Measurements from ENCODE around the gene TEAD4.

TEAD4 gene

GRCh38 chr12:3010214-3010930, 51.2 kb downstream of the TEAD4 start:
- Histone ChIP-seq H3K27ac (no peak overlapping the region), H3K4me2 (no peak overlapping the region), H4K20me1 (peaks cover 0 to 31% (median 5%) of the 10 kb centered on the region in 11 experiments; a peak in 9 of 22 replicates), H3K9me3 (replicated peaks in 1 of 11) (no peaks in the 10 kb centered on the region), H3K4me1 (peaks cover 0 to 18% (median 8%) of the 10 kb centered on the region in 10 experiments; a peak in 15 of 20 replicates), H3K27me3 (no peaks in the 10 kb centered on the region), H3K4me3 (no peak overlapping the region), H3K9ac (no peak overlapping the region), H3K36me3 (peaks cover 11 to 87% (median 58%) of the 10 kb centered on the region in 11 experiments; a peak in 21 of 22 replicates)
- TF ChIP-seq Cebpa-rat (IDR thresholded peaks at IDR 0.05) = no peak

GRCh38 chr12:3012786-3013185, 53.6 kb downstream of the TEAD4 start:
- Histone ChIP-seq H3K27ac (no peak overlapping the region), H3K9me3 (replicated peaks in 1 of 11) (no peaks in the 10 kb centered on the region), H3K4me2 (no peak overlapping the region), H3K36me3 (peaks cover 11 to 88% (median 75%) of the 10 kb centered on the region in 11 experiments; a peak in 21 of 22 replicates), H3K4me1 (peaks cover 0 to 17% (median 7%) of the 10 kb centered on the region in 10 experiments; a peak in 10 of 20 replicates), H3K9ac (no peak overlapping the region; a peak in 1 of 22 replicates), H3K4me3 (no peak overlapping the region), H3K27me3 (no peaks in the 10 kb centered on the region), H4K20me1 (peaks cover 0 to 39% (median 0%) of the 10 kb centered on the region in 11 experiments; a peak in 9 of 22 replicates)
- no peak for TF ChIP-seq Cebpa-rat (IDR thresholded peaks at IDR 0.05)

GRCh38 chr12:3014641-3015040, 55.4 kb downstream of the TEAD4 start:
- Histone ChIP-seq H3K36me3 (peaks cover 7 to 95% (median 78%) of the 10 kb centered on the region in 11 experiments; a peak in 21 of 22 replicates), H3K9ac (no peak overlapping the region), H3K27me3 (no peaks in the 10 kb centered on the region), H3K27ac (no peak overlapping the region), H3K4me3 (no peak overlapping the region), H3K4me2 (no peak overlapping the region), H3K4me1 (peaks cover 0 to 17% (median 6%) of the 10 kb centered on the region in 10 experiments; a peak in 9 of 20 replicates), H4K20me1 (peaks cover 0 to 46% (median 0%) of the 10 kb centered on the region in 11 experiments; a peak in 8 of 22 replicates), H3K9me3 (replicated peaks in 1 of 11) (no peaks in the 10 kb centered on the region)
- no peak for TF ChIP-seq Cebpa-rat (IDR thresholded peaks at IDR 0.05)

GRCh38 chr12:3015356-3015755, 56.2 kb downstream of the TEAD4 start:
- Histone ChIP-seq H3K27me3 (no peaks in the 10 kb centered on the region), H3K9ac (no peak overlapping the region), H3K4me2 (no peak overlapping the region), H3K27ac (no peak overlapping the region), H3K36me3 (peaks cover 13 to 95% (median 81%) of the 10 kb centered on the region in 11 experiments; a peak in 21 of 22 replicates), H3K9me3 (replicated peaks in 1 of 11) (no peaks in the 10 kb centered on the region), H3K4me1 (peaks cover 0 to 17% (median 6%) of the 10 kb centered on the region in 10 experiments; a peak in 9 of 20 replicates), H3K4me3 (no peak overlapping the region), H4K20me1 (peaks cover 0 to 39% (median under 1%) of the 10 kb centered on the region in 11 experiments; a peak in 6 of 22 replicates)
- no peak for TF ChIP-seq Cebpa-rat (IDR thresholded peaks at IDR 0.05)

DNA sequence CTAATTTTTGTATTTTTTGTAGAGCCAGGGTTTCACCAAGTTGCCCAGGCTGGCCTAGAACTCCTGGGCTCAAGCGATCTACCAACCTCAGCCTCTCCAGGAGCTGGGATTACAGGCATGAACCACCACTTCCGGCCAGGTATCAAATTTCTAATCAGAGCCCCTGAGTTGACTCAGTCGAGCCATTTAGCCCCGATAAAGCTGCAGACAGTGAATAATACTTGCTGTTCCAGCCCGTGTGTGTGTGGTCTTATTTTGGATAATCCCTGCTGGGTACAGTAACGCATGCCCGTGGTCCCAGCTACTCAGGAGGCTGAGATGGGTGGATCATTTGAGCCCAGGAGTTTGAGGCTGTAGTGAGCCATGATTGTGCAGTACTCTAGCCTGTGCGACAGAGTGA, 57.0 kb downstream of the TEAD4 start:
- no peak for TF ChIP-seq Cebpa-rat (IDR thresholded peaks at IDR 0.05)
- Histone ChIP-seq H3K27me3 (no peaks in the 10 kb centered on the region), H3K4me2 (no peak overlapping the region), H3K9me3 (replicated peaks in 1 of 11) (no peaks in the 10 kb centered on the region), H3K27ac (no peak overlapping the region), H4K20me1 (peaks cover 0 to 31% (median 0%) of the 10 kb centered on the region in 11 experiments; a peak in 4 of 22 replicates), H3K4me1 (peaks cover 0 to 17% (median 6%) of the 10 kb centered on the region in 10 experiments; a peak in 9 of 20 replicates), H3K9ac (no peak overlapping the region), H3K36me3 (peaks cover 11 to 97% (median 77%) of the 10 kb centered on the region in 11 experiments; a peak in 20 of 22 replicates), H3K4me3 (no peak overlapping the region)

DNA sequence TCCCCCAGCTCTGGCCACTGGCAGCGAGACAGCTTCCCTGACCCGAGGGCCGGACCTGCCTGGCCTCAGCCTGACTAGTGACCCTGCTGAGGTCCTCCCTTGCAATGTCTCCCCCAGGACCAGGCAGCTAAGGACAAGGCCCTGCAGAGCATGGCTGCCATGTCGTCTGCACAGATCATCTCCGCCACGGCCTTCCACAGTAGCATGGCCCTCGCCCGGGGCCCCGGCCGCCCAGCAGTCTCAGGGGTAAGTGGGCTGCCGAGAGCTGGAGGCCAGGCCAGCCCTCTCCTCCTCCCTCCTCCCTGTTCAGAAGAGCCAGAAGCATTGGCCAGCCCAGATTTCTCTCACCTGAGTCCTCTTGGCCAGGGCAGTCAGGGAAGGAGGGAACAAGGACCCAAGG, 58.1 kb downstream of the TEAD4 start:
- Histone ChIP-seq H3K27ac (no peak overlapping the region), H3K4me3 (no peak overlapping the region), H3K4me2 (no peak overlapping the region), H3K36me3 (peaks cover 19 to 98% (median 80%) of the 10 kb centered on the region in 11 experiments; a peak in 20 of 22 replicates), H3K9ac (no peak overlapping the region), H3K27me3 (no peaks in the 10 kb centered on the region), H3K4me1 (peaks cover 0 to 12% (median 4%) of the 10 kb centered on the region in 10 experiments; a peak in 9 of 20 replicates), H4K20me1 (peaks cover 0 to 27% (median 0%) of the 10 kb centered on the region in 11 experiments; a peak in 4 of 22 replicates), H3K9me3 (replicated peaks in 1 of 11) (no peaks in the 10 kb centered on the region)
- no peak for TF ChIP-seq Cebpa-rat (IDR thresholded peaks at IDR 0.05)

GRCh38 chr12:3018284-3019004, 59.2 kb downstream of the TEAD4 start:
- no peaks in the 10 kb centered on the region for H3K27me3 ChIP-seq
- peaks cover 23 to 100% (median 82%) of the 10 kb centered on the region in 11 experiments; a peak in 20 of 22 replicates for H3K36me3 ChIP-seq
- H4K20me1 ChIP-seq = peaks cover 0 to 27% (median 0%) of the 10 kb centered on the region in 11 experiments; a peak in 5 of 22 replicates
- H3K4me2 ChIP-seq = no peak overlapping the region
- no peaks in the 10 kb centered on the region for H3K9me3 ChIP-seq (replicated peaks in 1 of 11)
- H3K4me3 ChIP-seq = no peak overlapping the region
- peaks cover 0 to 11% (median 2%) of the 10 kb centered on the region in 10 experiments; a peak in 6 of 20 replicates for H3K4me1 ChIP-seq
- TF ChIP-seq Cebpa-rat (IDR thresholded peaks at IDR 0.05) = no peak
- no peak overlapping the region for H3K27ac ChIP-seq
- H3K9ac ChIP-seq = no peak overlapping the region

- H3K27ac ChIP-seq = no peak overlapping the region
- H3K4me1 ChIP-seq = peaks cover 0 to 4% (median under 1%) of the 10 kb centered on the region in 10 experiments; a peak in 5 of 20 replicates
- peaks cover 23 to 100% (median 76%) of the 10 kb centered on the region in 11 experiments; a peak in 20 of 22 replicates for H3K36me3 ChIP-seq
- TF ChIP-seq Cebpa-rat (IDR thresholded peaks at IDR 0.05) = no peak
- H4K20me1 ChIP-seq = peaks cover 0 to 27% (median 0%) of the 10 kb centered on the region in 11 experiments; a peak in 5 of 22 replicates
- no peak overlapping the region for H3K9ac ChIP-seq
- no peak overlapping the region for H3K4me2 ChIP-seq
- no peaks in the 10 kb centered on the region for H3K27me3 ChIP-seq
- H3K4me3 ChIP-seq = no peak overlapping the region
- H3K9me3 ChIP-seq (replicated peaks in 1 of 11) = no peaks in the 10 kb centered on the region
Measured at GRCh38 chr12:3019005-3019680, 59.9 kb downstream of the TEAD4 start.

All from BLaER1 treated with 17β-estradiol and CSF1 and Interleukin-3, amounts not matched to agents 10 nM and 100 nM (cell line).